Measurements from ENCODE around the gene SEMA3A.

GRCh38 chr7:83947260-83947659 lies 247.3 kb downstream of the SEMA3A start:
- TF ChIP-seq CREM (CRISPR knock-in tag; IDR thresholded peaks at IDR 0.05) = no peak
- no peak for TF ChIP-seq MAX (CRISPR knock-in tag; IDR thresholded peaks at IDR 0.05)
- TF ChIP-seq IRF2 (CRISPR knock-in tag; IDR thresholded peaks at IDR 0.05; ENCODE audit: borderline replicate concordance, low read depth) = no peak
